ENCODE results near the gene TIGD6. TPM values are rescaled to one million over a fixed set of nuclear protein-coding genes. Genes with fewer than 3 reads are reported as not detected.

Gene TIGD6
- total RNA-seq, 2 donors from 2014 or later: 1.6 to 2.3 TPM

Other genes starting within 250 kb of the TIGD6 start
- gene PDE6A, start 55.9 kb downstream of the TIGD6 start, total RNA-seq: under 1 TPM in 1 of 2 donors, not detected in 1; 0.08 TPM
- gene SLC26A2, start 39.9 kb downstream of the TIGD6 start, total RNA-seq: 10 to 100 TPM in 1 of 2 donors, 1 to 10 TPM in 1; 7.2 to 12.0 TPM
- 10 to 100 TPM; 18.4 to 21.1 TPM for gene HMGXB3, start 85 bp upstream of the TIGD6 start, total RNA-seq
- gene CSF1R, start 85.9 kb upstream of the TIGD6 start, total RNA-seq: 10 to 100 TPM; 11.2 to 24.6 TPM
- gene PDGFRB, start 155.2 kb upstream of the TIGD6 start, total RNA-seq: 10 to 100 TPM; 68.3 to 68.7 TPM
- gene CDX1, start 166.1 kb upstream of the TIGD6 start, total RNA-seq: not detected
- not detected for gene SLC6A7, start 189.4 kb upstream of the TIGD6 start, total RNA-seq